ENCODE results near the gene TMEM132E. TPM values are rescaled to one million over a fixed set of nuclear protein-coding genes. Genes with fewer than 3 reads are reported as not detected.

TMEM132E gene
- total and polyA plus RNA-seq, 12 donors, result 0.04 to 0.09 TPM; not detected in 10

GRCh38 chr17:34579979-34580684 lies 750 bp downstream of the TMEM132E start:
- 1 to 2% methylated on average over 51 to 52 of the region's 52 CpGs for WGBS, 2 donors

DNA sequence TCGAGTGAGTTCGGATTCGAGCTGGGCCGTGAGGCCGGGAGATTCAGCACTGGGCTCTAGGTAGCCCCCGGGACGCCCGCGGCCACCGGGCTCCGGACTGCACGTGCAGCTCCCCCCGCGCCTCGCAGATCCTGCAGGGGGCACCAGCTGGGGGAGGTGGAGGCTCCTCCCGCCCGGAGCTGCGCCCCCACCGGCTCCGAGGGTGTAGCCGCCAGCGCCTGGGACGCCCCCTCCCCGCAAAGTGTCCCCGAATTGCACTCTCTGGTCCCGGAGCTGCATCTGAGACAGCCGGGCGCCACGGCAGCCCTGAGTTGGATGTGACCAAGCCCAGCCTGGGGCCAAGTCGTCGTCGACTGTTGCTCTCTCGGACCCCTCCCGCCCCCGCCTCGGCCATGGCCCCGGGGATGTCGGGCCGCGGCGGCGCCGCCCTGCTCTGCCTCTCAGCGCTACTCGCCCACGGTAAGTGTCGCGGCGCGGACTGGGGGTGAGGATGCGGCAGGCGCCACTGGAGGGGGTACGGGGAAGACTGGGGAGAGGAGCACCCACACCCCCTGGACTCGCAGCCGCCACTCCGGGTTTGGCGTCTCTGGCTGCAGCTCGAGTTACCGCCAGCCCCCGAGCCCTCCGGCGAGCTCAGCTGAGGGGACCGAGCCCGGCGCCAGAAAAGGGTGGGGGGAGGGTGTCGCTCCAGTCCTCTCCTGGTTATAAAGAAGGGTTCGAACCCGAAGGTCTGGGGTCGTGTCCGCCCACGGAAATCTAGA lies 1.5 kb downstream of the TMEM132E start:
- DNase-seq (no peak), ATAC-seq (peak in 1 of 8 donors; percentile 6)
- no peak overlapping the region for H3K27ac ChIP-seq
- H3K4me1 ChIP-seq, result peaks cover 11 to 38% (median 31%) of the 10 kb centered on the region in 9 donors
- TF ChIP-seq CTCF (IDR thresholded peaks at IDR 0.05), result peak in 1 of 9 donors; percentile 17
- peaks cover 30 to 100% (median 99%) of the 10 kb centered on the region in 7 donors for H3K27me3 ChIP-seq
- intact Hi-C loops (cut with DNase I), result loop anchor here in 1 of 10 donors (10.0 kb wide), 1 partner anchor 234 kb away; no protein-coding TSS in a partner anchor
- peak overlapping the region; percentile 14 to 67 (median 56) for H3K4me3 ChIP-seq
- no peaks in the 10 kb centered on the region for H3K36me3 ChIP-seq
- 1% methylated on average over 71 of the region's 71 CpGs for WGBS, 2 donors
- no peaks in the 10 kb centered on the region for H3K9me3 ChIP-seq

More at GRCh38 chr17:34579979-34580684, 750 bp downstream of the TMEM132E start:
- Histone ChIP-seq H3K36me3 (no peaks in the 10 kb centered on the region), H3K9me3 (peaks cover 0 to 5% (median 0%) of the 10 kb centered on the region in 11 donors), H3K27me3 (peaks cover 30 to 100% (median 99%) of the 10 kb centered on the region in 7 donors), H3K27ac (no peak overlapping the region), H3K4me1 (peaks cover 11 to 38% (median 31%) of the 10 kb centered on the region in 9 donors), H3K4me3 (peak overlapping the region; percentile 40 to 67 (median 57))
- peak in 6 of 8 donors; percentile 26 to 67 (median 40) for ATAC-seq
- TF ChIP-seq CTCF (IDR thresholded peaks at IDR 0.05), result no peak
- peak; percentile 19 to 36 for DNase-seq
- intact Hi-C loops (cut with DNase I), result loop anchor here in 1 of 10 donors (10.0 kb wide), 1 partner anchor 235 kb away; no protein-coding TSS in a partner anchor

DNA sequence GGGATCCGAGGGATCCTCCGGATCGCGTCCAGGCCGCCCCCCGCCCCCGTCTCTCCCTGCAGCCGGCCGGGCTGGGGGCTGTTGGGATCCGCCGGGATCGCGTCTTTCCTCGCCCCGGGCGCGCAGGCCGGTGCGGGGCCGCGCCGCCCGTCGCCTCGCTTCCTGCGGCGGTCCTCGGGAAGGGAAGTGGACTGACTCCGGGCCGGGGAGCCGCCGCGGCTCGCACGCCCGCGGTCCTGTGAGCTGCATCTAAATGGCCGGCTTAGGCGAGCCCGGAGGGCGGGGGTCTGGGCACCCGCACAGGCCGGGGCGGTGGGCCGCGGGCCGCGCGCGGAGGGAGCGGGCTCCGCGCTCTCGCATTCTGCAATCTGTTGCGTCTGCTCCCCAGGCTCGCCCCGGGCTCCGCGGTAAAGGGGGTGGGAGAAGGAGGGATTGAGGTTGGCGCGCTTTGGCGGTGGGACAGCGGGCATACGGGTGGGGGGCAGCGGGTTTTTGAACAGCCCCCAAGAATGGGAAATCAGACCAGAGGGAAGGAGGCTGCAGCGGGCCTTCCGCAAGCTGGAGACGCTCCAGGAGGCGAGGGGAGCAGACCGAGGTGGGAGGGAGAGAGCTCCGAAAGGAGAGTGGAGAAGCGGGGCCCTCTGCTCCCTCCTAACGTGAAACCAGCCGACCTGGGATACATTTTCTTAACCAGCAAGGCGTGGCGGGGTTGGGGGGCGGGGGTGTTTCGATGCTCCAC lies 2.2 kb downstream of the TMEM132E start:
- Histone ChIP-seq H3K27me3 (peaks cover 30 to 99% (median 98%) of the 10 kb centered on the region in 7 donors), H3K4me1 (peaks cover 11 to 38% (median 31%) of the 10 kb centered on the region in 9 donors), H3K4me3 (peak overlapping the region; percentile 14 to 67 (median 54)), H3K9me3 (no peaks in the 10 kb centered on the region), H3K36me3 (no peaks in the 10 kb centered on the region), H3K27ac (no peak overlapping the region)
- ATAC-seq (no peak), DNase-seq (no peak)
- no peak for TF ChIP-seq CTCF (IDR thresholded peaks at IDR 0.05)
- WGBS, 2 donors, result 1 to 2% methylated on average over 78 of the region's 78 CpGs
- intact Hi-C loops (cut with DNase I), result loop anchor here in 1 of 10 donors (10.0 kb wide), 1 partner anchor 233 kb away; no protein-coding TSS in a partner anchor
